HFFc6 (cell line): ENCODE measurements around the gene OR6S1. TPM values are rescaled to one million over a fixed set of nuclear protein-coding genes. Genes with fewer than 3 reads are reported as not detected.
"Not testable (repeated sequence)": the region's sequence is repeated elsewhere in the genome, so short reads cannot be mapped to it uniquely, and the experiment has no call there.

Experiments
- DNase-seq: peaks from one replicate; pipeline ENCODE4 v3.0.0-alpha.2; 2018
- H3K27ac Mint-ChIP-seq: 2 replicates; pipeline ENCODE4 v1.8.0; 2020; ENCODE audit warnings: mild to moderate bottlenecking, mixed read lengths
- H3K27me3 Mint-ChIP-seq: 2 replicates; pipeline ENCODE4 v1.8.0; 2021; ENCODE audit warnings: mild to moderate bottlenecking, moderate library complexity, mixed read lengths; ENCODE audit not compliant: insufficient read depth
- H3K36me3 Mint-ChIP-seq: 2 replicates; pipeline ENCODE4 v1.8.0; 2021; ENCODE audit warnings: low read depth, mixed read lengths
- H3K4me1 Mint-ChIP-seq: 2 replicates; pipeline ENCODE4 v1.8.0; 2020; ENCODE audit warnings: low read depth, mixed read lengths
- H3K4me3 Mint-ChIP-seq: 2 replicates; pipeline ENCODE4 v1.8.0; 2020; ENCODE audit warnings: mild to moderate bottlenecking, moderate library complexity, mixed read lengths
- H3K9me3 Mint-ChIP-seq: 2 replicates; pipeline ENCODE4 v1.8.0; 2020; ENCODE audit warnings: mild to moderate bottlenecking, mixed read lengths
- total RNA-seq, 6 experiments: library from RNA; stranded (reverse); fragmentation: NEBNext Ultra II Directional; extraction: Animal tissue kit (Norgen Biotek cat#: 25700); gene quantifications; 2 replicates in 1 of 6; 3 replicates in 5 of 6; pipeline ENCODE4 v1.2.3, GENCODE V29; 2021
- TF ChIP-seq, protein P1 (sequence below): fragments of 200-600 bp; sonication (generic); IDR thresholded peaks from 2 replicates; pipeline ENCODE4 v1.5.0; 2021; ENCODE audit warnings: antibody characterized with exemption, mild to moderate bottlenecking

OR6S1 gene
- total RNA-seq, 6 experiments from 2014 or later = not detected

- no peak overlapping the region for H3K4me3 Mint-ChIP-seq
- H3K36me3 Mint-ChIP-seq = no peaks in the 10 kb centered on the region
- H3K9me3 Mint-ChIP-seq = no peaks in the 10 kb centered on the region
- no peak for DNase-seq
- peaks cover 15% of the 10 kb centered on the region for H3K27me3 Mint-ChIP-seq
- TF ChIP-seq, protein P1, sequence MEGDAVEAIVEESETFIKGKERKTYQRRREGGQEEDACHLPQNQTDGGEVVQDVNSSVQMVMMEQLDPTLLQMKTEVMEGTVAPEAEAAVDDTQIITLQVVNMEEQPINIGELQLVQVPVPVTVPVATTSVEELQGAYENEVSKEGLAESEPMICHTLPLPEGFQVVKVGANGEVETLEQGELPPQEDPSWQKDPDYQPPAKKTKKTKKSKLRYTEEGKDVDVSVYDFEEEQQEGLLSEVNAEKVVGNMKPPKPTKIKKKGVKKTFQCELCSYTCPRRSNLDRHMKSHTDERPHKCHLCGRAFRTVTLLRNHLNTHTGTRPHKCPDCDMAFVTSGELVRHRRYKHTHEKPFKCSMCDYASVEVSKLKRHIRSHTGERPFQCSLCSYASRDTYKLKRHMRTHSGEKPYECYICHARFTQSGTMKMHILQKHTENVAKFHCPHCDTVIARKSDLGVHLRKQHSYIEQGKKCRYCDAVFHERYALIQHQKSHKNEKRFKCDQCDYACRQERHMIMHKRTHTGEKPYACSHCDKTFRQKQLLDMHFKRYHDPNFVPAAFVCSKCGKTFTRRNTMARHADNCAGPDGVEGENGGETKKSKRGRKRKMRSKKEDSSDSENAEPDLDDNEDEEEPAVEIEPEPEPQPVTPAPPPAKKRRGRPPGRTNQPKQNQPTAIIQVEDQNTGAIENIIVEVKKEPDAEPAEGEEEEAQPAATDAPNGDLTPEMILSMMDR = no peak
- H3K27ac Mint-ChIP-seq = no peak overlapping the region
- 0 out of 2 replicates have a peak, but pooled peaks cover 4% of the 10 kb centered on the region for H3K4me1 Mint-ChIP-seq
Measured at GRCh38 chr14:20603813-20604690, 37.4 kb downstream of the OR6S1 start.

DNA sequence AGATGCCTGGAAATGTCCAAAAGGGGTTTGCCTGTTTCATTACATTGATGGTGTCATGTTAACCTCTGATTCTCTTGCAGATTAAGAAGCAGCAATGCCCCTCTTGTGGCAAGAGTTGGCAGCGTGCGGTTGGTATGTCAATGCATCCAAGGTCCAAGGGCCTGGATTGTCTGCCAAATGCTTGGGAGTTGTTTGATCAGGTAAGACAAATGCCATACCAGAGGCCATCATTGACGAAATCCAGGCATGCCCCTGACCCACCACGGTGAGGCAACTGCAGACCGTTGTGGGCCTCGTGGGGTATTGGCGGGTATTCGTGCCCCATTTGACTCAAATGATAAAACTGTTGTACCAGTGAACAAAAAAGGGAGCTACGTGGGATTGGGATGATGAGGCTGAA, 38.9 kb downstream of the OR6S1 start:
- Mint-ChIP-seq H3K36me3 (no peaks in the 10 kb centered on the region), H3K27me3 (peaks cover 18% of the 10 kb centered on the region), H3K4me1 (0 out of 2 replicates have a peak, but pooled peaks cover under 1% of the 10 kb centered on the region), H3K4me3 (no peak overlapping the region), H3K27ac (no peak overlapping the region), H3K9me3 (no peaks in the 10 kb centered on the region)
- DNase-seq = no peak
- TF ChIP-seq, protein P1 = no peak; the same call in 1 of the 2 replicates

DNA sequence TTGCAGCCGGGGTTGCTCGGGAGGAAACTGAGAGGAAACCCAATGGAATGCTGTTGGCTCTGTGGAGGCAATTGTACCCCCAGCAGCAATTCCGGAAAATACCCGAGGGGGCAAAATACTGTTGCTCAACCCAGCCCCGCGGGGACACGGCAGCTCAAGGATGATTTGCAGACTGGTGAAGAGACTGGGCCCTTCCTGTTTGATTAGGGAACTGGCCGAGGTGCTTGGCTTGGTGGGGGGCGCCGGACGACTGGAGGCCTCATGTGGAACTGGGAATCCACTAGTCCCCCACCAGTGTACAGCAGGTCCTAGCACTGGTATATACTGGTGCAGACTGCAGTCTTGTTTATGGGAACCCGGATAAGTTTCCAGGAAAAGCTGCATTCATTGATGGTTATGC, 40.0 kb downstream of the OR6S1 start:
- peaks cover 18% of the 10 kb centered on the region for H3K27me3 Mint-ChIP-seq
- TF ChIP-seq, protein P1 = no peak
- H3K4me3 Mint-ChIP-seq = no peak overlapping the region
- no peak overlapping the region for H3K27ac Mint-ChIP-seq
- H3K4me1 Mint-ChIP-seq = no peaks in the 10 kb centered on the region
- no peaks in the 10 kb centered on the region for H3K9me3 Mint-ChIP-seq
- H3K36me3 Mint-ChIP-seq = no peaks in the 10 kb centered on the region
- no peak for DNase-seq

GRCh38 chr14:20597108-20597507, 44.4 kb downstream of the OR6S1 start:
- Mint-ChIP-seq H3K4me1 (peaks cover 6% of the 10 kb centered on the region; the same call in 1 of the 2 replicates), H3K9me3 (no peaks in the 10 kb centered on the region), H3K4me3 (no peak overlapping the region), H3K27me3 (peaks cover 22% of the 10 kb centered on the region), H3K27ac (no peak overlapping the region), H3K36me3 (no peaks in the 10 kb centered on the region)
- TF ChIP-seq, protein P1 = no peak
- DNase-seq = no peak

DNA sequence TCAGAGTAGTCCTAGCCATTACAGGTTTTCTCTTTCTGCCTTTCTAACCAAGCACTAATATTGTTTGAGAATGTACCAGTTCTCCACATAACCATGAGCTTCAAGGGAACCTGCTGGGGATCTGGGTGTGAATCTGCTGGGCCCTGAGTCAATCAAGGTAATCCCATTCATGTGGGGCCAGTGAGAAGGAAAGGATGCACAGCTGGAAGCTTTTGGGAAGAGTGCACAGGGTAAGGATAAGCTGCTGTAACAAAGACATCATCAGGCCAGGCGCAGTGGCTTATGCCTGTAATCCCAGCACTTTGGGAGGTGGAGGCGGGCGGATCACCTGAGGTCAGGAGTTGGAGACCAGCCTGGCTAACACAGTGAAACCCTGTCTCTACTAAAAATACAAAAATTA, 45.8 kb downstream of the OR6S1 start:
- not testable (repeated sequence) for H3K9me3 Mint-ChIP-seq, H3K36me3 Mint-ChIP-seq, H3K4me3 Mint-ChIP-seq, H3K27ac Mint-ChIP-seq, DNase-seq
- H3K4me1 Mint-ChIP-seq = peaks cover 13% of the 10 kb centered on the region; the same call in 1 of the 2 replicates
- peaks cover 18% of the 10 kb centered on the region for H3K27me3 Mint-ChIP-seq

DNA sequence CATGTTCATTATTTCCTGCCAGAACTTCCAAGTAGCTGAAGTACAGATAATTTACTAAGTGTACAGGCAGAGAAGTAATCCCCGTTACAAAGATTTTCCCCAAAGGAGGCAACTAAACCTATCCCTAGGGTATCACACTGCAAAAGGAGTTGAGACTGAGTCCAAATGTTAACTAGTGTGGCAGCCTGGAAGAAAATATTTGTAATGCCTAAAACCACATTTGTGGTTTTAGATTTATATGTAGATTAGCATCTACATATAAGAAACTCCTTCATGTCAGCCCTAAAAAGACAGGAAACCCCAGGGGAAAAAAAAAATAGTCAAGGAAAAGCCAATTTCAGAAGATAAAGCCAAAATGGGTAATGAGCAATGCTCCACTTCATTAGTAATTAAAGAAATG, 48.9 kb downstream of the OR6S1 start:
- TF ChIP-seq, protein P1 = no peak
- peaks cover 13% of the 10 kb centered on the region; the same call in 1 of the 2 replicates for H3K4me1 Mint-ChIP-seq
- no peak overlapping the region for H3K4me3 Mint-ChIP-seq
- no peaks in the 10 kb centered on the region for H3K9me3 Mint-ChIP-seq
- H3K27ac Mint-ChIP-seq = no peak overlapping the region
- peaks cover 11% of the 10 kb centered on the region for H3K27me3 Mint-ChIP-seq
- no peaks in the 10 kb centered on the region for H3K36me3 Mint-ChIP-seq
- no peak for DNase-seq
